Loucy (cell line): Measurements from ENCODE around the gene LDLRAD4.

Experiments used
- EZH2phosphoT487 ChIP-seq: fragments of 200-600 bp; IDR thresholded peaks from 2 replicates; pipeline ENCODE4 v1.6.1; 2018; ENCODE audit warnings: antibody characterized with exemption, mild to moderate bottlenecking, moderate library complexity, borderline replicate concordance
- TF ChIP-seq, protein P1 (sequence below): fragments of 200-600 bp; sonication (generic); conservative IDR thresholded peaks from 2 replicates; pipeline ENCODE4 v1.5.1; 2014; ENCODE audit warnings: mild to moderate bottlenecking, antibody characterized with exemption, low read length

DNA sequence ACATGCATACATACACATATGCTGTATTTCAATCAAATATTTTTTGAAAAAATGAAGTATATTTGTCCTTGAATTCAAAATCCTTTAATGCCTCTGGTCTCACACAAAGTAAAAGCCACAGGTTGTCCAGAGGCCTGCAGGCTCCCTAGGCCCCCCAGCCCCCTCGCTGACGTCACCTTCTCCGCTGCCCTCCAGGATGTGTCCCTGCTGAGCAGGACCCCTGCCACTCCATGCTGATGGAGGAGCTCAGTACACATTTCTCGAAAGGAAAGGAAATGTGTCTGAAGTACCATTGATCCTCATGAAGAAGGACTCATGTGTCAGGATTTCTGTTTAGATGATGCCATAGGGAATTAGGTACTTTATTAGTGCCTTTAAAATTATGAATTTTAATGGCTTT is 212.1 kb downstream of the LDLRAD4 start:
- TF ChIP-seq, protein P1, sequence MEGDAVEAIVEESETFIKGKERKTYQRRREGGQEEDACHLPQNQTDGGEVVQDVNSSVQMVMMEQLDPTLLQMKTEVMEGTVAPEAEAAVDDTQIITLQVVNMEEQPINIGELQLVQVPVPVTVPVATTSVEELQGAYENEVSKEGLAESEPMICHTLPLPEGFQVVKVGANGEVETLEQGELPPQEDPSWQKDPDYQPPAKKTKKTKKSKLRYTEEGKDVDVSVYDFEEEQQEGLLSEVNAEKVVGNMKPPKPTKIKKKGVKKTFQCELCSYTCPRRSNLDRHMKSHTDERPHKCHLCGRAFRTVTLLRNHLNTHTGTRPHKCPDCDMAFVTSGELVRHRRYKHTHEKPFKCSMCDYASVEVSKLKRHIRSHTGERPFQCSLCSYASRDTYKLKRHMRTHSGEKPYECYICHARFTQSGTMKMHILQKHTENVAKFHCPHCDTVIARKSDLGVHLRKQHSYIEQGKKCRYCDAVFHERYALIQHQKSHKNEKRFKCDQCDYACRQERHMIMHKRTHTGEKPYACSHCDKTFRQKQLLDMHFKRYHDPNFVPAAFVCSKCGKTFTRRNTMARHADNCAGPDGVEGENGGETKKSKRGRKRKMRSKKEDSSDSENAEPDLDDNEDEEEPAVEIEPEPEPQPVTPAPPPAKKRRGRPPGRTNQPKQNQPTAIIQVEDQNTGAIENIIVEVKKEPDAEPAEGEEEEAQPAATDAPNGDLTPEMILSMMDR = no peak
- TF ChIP-seq EZH2phosphoT487 = no peak
